Lower leg skin (tissue), 3 donors: Measurements from ENCODE around the gene PTPRCAP.
"Not testable (repeated sequence)": the region's sequence is repeated elsewhere in the genome, so short reads cannot be mapped to it uniquely, and the experiment has no call there.

Experiments
- POLR2A ChIP-seq, 2 donors: fragments of 450-650 bp; IDR thresholded peaks; one replicate each; pipeline ENCODE4 v1.6.1; 2016 to 2017; ENCODE audit warnings: antibody characterized with exemption in 2 of 2, mild to moderate bottlenecking in 1 of 2, moderate library complexity in 1 of 2
- TF ChIP-seq, protein P1 (sequence below), 3 donors: fragments of 450-650 bp; IDR thresholded peaks; one replicate each; pipeline ENCODE4 v1.5.1; 2016; ENCODE audit warnings: antibody characterized with exemption in 3 of 3, mild to moderate bottlenecking in 3 of 3, moderate library complexity in 2 of 3

DNA sequence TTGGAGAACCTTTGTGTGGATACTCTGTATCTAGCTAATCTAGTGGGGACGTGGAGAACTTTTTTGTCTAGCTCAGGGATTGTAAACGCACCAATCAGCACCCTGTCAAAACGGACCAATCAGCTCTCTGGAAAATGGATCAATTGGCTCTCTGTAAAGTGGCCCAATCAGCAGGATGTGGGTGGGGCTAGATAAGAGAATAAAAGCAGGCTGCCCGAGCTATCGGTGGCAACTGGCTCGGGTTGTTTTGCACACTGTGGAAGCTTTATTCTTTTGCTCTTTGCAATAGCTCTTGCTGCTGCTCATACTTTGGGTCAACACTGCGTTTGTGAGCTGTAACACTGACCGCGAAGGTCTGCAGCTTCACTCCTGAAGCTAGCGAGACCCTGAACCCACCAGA, 39.2 kb upstream of the PTPRCAP start:
- TF ChIP-seq, protein P1, sequence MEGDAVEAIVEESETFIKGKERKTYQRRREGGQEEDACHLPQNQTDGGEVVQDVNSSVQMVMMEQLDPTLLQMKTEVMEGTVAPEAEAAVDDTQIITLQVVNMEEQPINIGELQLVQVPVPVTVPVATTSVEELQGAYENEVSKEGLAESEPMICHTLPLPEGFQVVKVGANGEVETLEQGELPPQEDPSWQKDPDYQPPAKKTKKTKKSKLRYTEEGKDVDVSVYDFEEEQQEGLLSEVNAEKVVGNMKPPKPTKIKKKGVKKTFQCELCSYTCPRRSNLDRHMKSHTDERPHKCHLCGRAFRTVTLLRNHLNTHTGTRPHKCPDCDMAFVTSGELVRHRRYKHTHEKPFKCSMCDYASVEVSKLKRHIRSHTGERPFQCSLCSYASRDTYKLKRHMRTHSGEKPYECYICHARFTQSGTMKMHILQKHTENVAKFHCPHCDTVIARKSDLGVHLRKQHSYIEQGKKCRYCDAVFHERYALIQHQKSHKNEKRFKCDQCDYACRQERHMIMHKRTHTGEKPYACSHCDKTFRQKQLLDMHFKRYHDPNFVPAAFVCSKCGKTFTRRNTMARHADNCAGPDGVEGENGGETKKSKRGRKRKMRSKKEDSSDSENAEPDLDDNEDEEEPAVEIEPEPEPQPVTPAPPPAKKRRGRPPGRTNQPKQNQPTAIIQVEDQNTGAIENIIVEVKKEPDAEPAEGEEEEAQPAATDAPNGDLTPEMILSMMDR (IDR thresholded peaks at IDR 0.05): not testable (repeated sequence)
- not testable (repeated sequence) for TF ChIP-seq POLR2A (IDR thresholded peaks at IDR 0.05)
